ENCODE data around the gene TBX1.

The TBX1 gene

DNA sequence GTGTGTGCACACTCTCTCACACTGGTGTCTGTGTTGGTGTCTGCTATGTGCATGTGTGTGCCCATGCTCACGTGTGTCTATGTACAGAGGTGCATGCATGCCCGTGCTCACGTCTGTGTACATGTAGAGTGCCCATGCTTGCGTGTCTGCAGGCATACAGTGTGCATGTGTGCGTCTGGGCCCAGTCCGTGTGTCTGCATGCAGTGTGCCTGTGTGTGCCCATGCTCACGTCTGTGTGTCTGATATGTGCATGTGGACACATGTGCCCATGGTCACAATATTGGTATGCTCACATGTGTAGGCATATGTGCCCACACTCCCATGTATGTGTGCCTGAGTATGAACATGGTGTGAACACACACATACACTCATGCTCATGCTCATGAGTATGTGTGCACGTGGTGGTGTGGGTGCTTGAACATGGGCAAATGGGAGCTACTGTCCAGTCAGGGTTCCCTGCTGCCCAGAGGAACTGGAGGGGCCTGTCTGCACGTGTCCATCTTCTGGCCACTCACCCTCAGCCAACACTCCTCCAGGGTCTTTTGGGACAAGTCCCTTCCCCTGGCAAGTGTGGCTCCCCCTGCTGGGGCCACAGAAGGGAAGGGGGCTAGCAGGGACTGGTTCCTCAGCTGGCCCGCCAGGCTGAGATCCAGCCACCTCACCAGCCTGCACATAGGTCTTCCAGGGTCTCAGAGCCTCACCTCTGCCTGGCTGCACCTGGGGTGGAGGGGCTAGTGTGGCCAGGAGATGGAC, 7.3 kb upstream of the TBX1 start:
- TF ChIP-seq, protein P1, sequence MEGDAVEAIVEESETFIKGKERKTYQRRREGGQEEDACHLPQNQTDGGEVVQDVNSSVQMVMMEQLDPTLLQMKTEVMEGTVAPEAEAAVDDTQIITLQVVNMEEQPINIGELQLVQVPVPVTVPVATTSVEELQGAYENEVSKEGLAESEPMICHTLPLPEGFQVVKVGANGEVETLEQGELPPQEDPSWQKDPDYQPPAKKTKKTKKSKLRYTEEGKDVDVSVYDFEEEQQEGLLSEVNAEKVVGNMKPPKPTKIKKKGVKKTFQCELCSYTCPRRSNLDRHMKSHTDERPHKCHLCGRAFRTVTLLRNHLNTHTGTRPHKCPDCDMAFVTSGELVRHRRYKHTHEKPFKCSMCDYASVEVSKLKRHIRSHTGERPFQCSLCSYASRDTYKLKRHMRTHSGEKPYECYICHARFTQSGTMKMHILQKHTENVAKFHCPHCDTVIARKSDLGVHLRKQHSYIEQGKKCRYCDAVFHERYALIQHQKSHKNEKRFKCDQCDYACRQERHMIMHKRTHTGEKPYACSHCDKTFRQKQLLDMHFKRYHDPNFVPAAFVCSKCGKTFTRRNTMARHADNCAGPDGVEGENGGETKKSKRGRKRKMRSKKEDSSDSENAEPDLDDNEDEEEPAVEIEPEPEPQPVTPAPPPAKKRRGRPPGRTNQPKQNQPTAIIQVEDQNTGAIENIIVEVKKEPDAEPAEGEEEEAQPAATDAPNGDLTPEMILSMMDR (IDR thresholded peaks at IDR 0.05) = no peak
- TF ChIP-seq ZFX (IDR thresholded peaks at IDR 0.05; ENCODE audit: borderline replicate concordance) = no peak
- no peak overlapping the region for H3K27ac ChIP-seq

DNA sequence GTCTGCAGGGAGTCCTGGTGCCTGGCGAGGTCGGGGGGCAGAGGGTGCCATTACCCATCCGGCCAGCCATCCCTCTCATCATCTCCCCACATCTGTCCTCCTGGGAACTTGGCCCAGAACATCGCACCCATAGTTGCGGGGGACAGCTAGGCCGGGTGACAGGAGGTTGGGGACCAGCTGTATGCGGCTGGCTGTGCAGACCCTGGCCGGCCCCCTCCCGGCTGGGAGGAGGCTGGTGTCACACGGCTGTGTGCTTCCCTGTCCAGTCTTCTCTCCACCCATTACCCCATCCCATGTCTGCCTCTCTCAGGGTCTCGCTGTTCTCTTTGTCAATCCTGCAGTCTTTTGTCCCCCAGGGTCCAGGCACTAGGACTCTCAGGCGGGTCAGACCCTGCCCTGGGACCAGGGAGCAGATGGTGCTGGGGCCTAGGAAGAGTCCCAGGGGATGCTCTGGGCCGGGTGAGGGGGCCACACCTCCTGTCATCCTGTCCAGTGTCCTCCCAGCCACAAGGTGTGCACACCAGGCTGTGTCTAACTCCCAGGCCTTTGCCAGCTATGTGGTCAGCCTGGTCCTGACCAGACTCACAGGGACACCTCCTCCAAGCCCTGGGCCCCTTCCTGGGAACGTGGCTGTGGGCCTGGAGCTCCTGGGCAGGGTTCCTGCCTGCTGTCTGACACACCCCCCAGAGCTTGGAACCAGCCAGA, 6.4 kb upstream of the TBX1 start:
- H3K27ac ChIP-seq = no peak overlapping the region
- no peak for TF ChIP-seq ZFX (IDR thresholded peaks at IDR 0.05; ENCODE audit: borderline replicate concordance)
- TF ChIP-seq, protein P1 (IDR thresholded peaks at IDR 0.05) = no peak

DNA sequence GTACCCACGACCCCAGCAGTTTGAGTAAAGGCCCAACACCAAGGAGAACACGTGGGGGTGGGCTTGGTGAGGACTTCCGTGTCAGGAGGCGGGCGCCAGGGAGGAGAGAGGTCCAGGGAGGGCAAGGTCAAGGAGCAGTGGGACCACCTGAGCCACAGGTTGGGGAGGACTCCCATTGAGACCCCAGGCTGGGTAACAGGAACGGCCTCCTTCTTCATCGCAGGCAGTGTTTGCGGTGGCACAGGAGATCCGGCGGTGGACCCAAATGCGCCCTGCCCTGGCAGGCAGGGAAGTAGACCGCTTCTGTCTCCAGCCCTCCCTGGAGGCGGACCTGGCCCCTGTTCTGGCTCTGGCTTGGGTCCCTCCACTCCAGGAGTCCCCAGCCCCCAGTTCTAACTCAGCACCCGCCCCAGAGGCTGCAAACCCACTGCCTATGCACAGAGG, 5.9 kb upstream of the TBX1 start:
- TF ChIP-seq, protein P1 (IDR thresholded peaks at IDR 0.05) = no peak
- no peak for TF ChIP-seq ZFX (IDR thresholded peaks at IDR 0.05; ENCODE audit: borderline replicate concordance)

DNA sequence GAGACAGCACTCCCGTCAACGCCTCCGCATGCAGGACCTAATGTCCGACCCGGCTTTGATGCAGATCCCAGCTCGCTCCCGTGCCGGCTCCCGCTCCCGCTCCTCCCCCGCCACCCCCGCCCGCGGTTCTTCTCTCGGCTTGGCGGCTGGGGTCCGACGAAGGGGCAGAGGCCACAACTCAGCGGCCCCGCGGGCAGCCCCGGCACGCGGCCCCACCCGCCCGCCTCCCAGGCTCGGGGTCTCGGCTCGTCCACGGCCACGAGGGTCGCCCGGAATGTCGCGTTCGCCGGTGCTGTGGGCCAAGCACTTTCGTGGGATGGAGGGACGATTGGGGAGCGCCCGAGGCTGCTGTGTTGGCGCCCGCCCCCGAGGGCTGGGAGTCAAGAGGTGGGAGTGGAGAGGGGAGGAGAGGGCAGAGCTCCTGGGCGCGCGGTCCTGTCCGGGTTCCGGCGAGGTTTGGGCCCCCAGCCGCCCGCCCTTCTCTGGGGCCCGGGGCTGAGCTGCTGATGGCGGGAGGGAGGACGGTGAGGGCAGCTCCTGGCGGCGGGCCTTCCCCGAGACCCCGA, 5.3 kb upstream of the TBX1 start:
- no peak for TF ChIP-seq ZFX (IDR thresholded peaks at IDR 0.05; ENCODE audit: borderline replicate concordance)
- TF ChIP-seq, protein P1 (IDR thresholded peaks at IDR 0.05) = no peak
- H3K27ac ChIP-seq = no peak overlapping the region

More for the DNA sequence above, 5.9 kb upstream of the TBX1 start:
- no peak overlapping the region for H3K27ac ChIP-seq

DNA sequence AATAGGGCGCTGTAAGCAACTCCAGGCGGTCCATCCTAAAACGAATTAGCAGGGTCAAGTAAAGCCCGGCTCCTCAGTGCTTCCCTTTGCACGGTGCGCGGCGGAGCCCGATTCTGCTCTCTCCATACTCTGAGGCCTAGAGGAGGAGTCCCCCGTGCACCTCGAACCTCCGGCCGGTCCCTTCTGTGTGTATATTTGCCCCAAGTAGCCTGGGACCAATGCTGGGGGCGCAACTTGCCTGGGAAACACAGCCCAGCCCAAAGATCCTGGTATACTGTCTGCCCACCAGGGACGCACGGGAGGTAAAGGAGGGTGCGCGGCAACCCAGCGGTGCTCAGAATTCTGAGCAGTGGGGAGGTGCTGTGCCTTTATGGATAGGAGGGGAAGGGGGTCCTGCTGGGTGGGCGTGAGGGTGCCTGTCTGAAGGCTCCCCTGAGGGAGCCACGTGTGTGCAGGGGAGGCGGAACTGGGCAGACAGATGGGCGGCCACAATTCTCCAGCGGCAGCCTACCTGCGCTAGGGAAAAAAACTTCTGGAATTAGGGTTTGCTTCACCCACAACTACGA, 4.8 kb upstream of the TBX1 start:
- H3K27ac ChIP-seq = no peak overlapping the region
- TF ChIP-seq, protein P1 (IDR thresholded peaks at IDR 0.05) = no peak
- TF ChIP-seq ZFX (IDR thresholded peaks at IDR 0.05; ENCODE audit: borderline replicate concordance) = no peak

DNA sequence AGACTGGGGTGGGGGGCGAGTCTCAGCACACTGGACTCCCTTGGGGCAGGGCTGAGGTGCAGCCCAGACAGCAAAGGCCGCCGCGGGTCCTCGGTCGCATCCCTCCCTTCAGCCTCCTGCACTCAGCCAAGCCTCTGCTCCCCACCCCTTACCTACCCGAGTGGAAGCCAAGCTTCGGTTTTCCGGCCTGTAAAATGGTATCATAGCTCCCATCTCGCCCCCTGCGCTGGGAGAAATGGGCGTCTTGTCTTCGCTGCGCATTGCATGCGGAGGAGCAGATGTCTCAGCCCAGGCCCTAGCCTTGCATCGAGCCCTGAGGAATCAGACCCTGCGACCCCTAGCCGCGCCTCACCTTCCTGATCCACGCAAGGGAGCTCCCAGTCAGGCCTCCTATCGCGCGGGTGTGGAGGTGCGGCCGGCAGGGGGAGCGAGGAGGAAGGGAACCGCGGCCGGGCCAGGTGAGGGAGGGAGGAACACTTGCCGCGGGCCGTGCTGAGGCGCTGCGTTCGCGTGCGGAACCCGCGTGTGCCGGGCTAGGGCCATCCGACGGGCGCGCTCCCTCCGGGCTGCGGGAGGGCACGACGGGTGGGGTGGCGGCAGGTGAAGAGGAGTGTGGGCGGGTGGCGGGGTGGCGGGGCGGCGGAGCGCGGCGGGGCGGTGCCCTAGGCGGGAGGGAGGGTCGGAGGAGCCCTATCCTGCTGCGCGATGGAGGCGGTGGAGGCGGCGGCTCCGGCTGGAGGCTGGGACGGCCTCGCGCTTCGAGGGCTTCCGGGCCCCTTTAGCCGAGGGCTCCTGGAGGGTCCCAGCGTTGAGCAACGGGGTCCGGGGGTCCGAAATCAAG, 4.1 kb upstream of the TBX1 start:
- no peak overlapping the region for H3K27ac ChIP-seq
- TF ChIP-seq, protein P1 (IDR thresholded peaks at IDR 0.05) = peak; percentile 65
- no peak for TF ChIP-seq ZFX (IDR thresholded peaks at IDR 0.05; ENCODE audit: borderline replicate concordance)

All from 22Rv1 (cell line).